Lung (tissue), 12 donors: Measurements from ENCODE around the gene SERF2. TPM values are rescaled to one million over a fixed set of nuclear protein-coding genes. Genes with fewer than 3 reads are reported as not detected.

Experiments used
- ATAC-seq: fragments of 200-7000 bp; cut with Tn5 transposase; one replicate; pipeline ENCODE4 v1.9.1; 2020; ENCODE audit warnings: moderate number of reproducible peaks; ENCODE audit not compliant: insufficient read depth, low FRiP score
- DNase-seq, 3 donors: peaks; one replicate each; pipeline ENCODE4 v3.0.0-alpha.2; 2013 to 2017
- H3K27ac ChIP-seq, 2 donors: one replicate each; pipeline ENCODE4 v1.5.1; 2013; ENCODE audit warnings: mild to moderate bottlenecking in 2 of 2, moderate library complexity in 2 of 2, control low read depth in 1 of 2, inconsistent platforms in 1 of 2, low read depth in 1 of 2, low read length in 1 of 2
- H3K27me3 ChIP-seq, 3 donors: one replicate each; pipeline ENCODE4 v1.5.1; 2013; ENCODE audit warnings: low read length in 2 of 3; ENCODE audit not compliant: control insufficient read depth in 3 of 3, insufficient read depth in 3 of 3
- H3K36me3 ChIP-seq, 4 donors: one replicate each; pipeline ENCODE4 v1.5.1; 2013; ENCODE audit warnings: low read length in 4 of 4, mild to moderate bottlenecking in 1 of 4, moderate library complexity in 1 of 4; ENCODE audit not compliant: control insufficient read depth in 4 of 4, insufficient read depth in 4 of 4
- H3K4me1 ChIP-seq, 5 donors: one replicate each; pipeline ENCODE4 v1.5.1; 2013; ENCODE audit warnings: low read length in 5 of 5, mild to moderate bottlenecking in 2 of 5, moderate library complexity in 1 of 5; ENCODE audit not compliant: control insufficient read depth in 5 of 5, insufficient read depth in 5 of 5
- H3K4me3 ChIP-seq: one replicate; pipeline ENCODE4 v1.5.1; 2013; ENCODE audit warnings: mild to moderate bottlenecking, control low read depth, moderate library complexity
- H3K9ac ChIP-seq, 2 donors: one replicate each; pipeline ENCODE4 v1.5.1; 2013; ENCODE audit warnings: low read length in 2 of 2, control low read depth in 1 of 2; ENCODE audit not compliant: insufficient read depth in 1 of 2
- H3K9me3 ChIP-seq, 4 donors: one replicate each; pipeline ENCODE4 v1.5.1; 2013; ENCODE audit warnings: low read length in 3 of 4, mild to moderate bottlenecking in 1 of 4, moderate library complexity in 1 of 4; ENCODE audit not compliant: control insufficient read depth in 4 of 4, insufficient read depth in 3 of 4
- WGBS, 2 donors: extraction: QIAGEN DNeasy Blood & Tissue Kit; methylation state at CpG; one replicate each; pipeline ENCODE4 v1.1.7; 2013; 5-methylcytosine and 5-hydroxymethylcytosine counted together
- polyA plus RNA-seq, 2 donors: library from polyadenylated mRNA; stranded (reverse); fragments of 200-250 nt; gene quantifications; one replicate each; pipeline ENCODE4 v1.2.1, GENCODE V29; 2013
- total RNA-seq, 2 donors: library from RNA; depleted of rRNA in 1 of 2; stranded (reverse); fragments of >200 nt in 1 of 2; gene quantifications; one replicate each; pipeline ENCODE4 v1.2.1, GENCODE V29; 2014 to 2021
- TF ChIP-seq, protein P1 (sequence below): IDR thresholded peaks from 2 replicates; pipeline ENCODE4 v1.5.1; 2012; ENCODE audit warnings: mild to moderate bottlenecking; ENCODE audit errors: control extremely low read depth, extremely low read depth
- donor health status: control.
- donor health status: control.
- donor health status: Bipolar disorder and iron deficiency.
- donor health status: healthy.
- donor health status: DM: yes; HTN: yes; CAD: no.

Gene SERF2
- total and polyA plus RNA-seq, 4 donors: 334 to 3,331 (median 1,515) TPM

DNA sequence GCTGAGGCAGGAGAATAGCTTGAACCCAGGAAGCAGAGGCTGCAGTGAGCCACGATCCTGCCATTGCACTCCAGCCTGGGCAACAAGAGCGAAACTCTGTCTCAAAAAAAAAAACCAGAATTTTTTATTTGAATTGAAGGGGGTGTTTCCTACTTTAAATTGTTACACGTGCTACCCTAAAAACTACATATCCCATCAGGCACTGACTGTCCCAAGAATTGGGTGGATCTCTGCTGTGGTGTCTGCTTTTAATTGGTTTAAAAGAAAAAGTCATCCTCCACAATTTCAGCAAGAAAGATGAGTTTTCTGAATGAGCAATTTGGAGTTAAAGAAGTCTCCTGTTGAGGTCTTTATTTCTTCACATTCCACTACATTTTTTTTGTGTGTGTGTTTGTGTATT, 43.7 kb upstream of the SERF2 start:
- WGBS, 2 donors: 58 to 61% methylated on average over 3 of the region's 3 CpGs
- no peak for ATAC-seq
- H3K36me3 ChIP-seq: peaks cover 0 to 4% (median 2%) of the 10 kb centered on the region in 4 donors
- H3K27me3 ChIP-seq: no peaks in the 10 kb centered on the region
- no peaks in the 10 kb centered on the region for H3K9me3 ChIP-seq
- H3K4me3 ChIP-seq: no peak overlapping the region
- DNase-seq: peak in 2 of 3 donors; percentile 10 to 13
- H3K27ac ChIP-seq: no peak overlapping the region
- peaks cover 0 to 20% (median 8%) of the 10 kb centered on the region in 5 donors for H3K4me1 ChIP-seq
- TF ChIP-seq, protein P1, sequence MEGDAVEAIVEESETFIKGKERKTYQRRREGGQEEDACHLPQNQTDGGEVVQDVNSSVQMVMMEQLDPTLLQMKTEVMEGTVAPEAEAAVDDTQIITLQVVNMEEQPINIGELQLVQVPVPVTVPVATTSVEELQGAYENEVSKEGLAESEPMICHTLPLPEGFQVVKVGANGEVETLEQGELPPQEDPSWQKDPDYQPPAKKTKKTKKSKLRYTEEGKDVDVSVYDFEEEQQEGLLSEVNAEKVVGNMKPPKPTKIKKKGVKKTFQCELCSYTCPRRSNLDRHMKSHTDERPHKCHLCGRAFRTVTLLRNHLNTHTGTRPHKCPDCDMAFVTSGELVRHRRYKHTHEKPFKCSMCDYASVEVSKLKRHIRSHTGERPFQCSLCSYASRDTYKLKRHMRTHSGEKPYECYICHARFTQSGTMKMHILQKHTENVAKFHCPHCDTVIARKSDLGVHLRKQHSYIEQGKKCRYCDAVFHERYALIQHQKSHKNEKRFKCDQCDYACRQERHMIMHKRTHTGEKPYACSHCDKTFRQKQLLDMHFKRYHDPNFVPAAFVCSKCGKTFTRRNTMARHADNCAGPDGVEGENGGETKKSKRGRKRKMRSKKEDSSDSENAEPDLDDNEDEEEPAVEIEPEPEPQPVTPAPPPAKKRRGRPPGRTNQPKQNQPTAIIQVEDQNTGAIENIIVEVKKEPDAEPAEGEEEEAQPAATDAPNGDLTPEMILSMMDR: no peak
- no peak overlapping the region for H3K9ac ChIP-seq

DNA sequence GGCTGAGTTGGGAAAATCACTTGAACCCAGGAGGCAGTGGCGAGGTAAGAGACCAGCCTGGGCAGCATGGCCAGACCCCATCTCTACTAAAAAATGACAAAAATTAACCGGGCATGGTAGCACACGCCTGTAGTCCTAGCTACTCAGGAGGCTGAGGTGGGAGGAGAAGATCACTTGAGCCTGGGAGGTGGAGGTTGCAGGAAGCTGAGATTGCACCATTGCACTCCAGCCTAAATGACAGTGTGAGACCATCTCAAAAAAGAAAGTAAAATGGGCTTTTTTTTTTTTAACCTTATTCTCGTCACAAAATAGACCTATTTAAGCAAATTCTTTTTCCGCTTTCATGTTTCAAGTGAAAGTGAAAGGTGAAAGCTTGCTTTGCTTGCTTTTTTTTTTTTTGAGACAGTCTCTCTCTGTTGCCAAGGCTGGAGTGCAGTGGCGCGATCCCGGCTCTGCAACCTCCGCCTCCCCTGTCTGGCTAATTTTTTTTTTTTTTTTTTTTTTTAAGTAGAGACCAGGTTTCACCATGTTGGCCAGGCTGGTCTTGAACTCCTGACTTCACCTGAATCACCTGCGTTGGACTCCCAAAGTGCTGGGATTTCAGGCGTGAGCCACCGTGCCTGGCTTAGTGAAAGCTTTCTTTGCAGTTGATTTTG, 42.3 kb upstream of the SERF2 start:
- peaks cover 0 to 12% (median 9%) of the 10 kb centered on the region in 4 donors for H3K36me3 ChIP-seq
- WGBS, 2 donors: 37 to 68% methylated on average over 12 of the region's 12 CpGs
- ATAC-seq (no peak), DNase-seq (peak in 2 of 3 donors; percentile 14 to 22)
- TF ChIP-seq, protein P1: no peak
- H3K9ac ChIP-seq: no peak overlapping the region
- H3K27me3 ChIP-seq: no peaks in the 10 kb centered on the region
- H3K4me1 ChIP-seq: peaks cover 0 to 20% (median 8%) of the 10 kb centered on the region in 5 donors
- no peak overlapping the region for H3K4me3 ChIP-seq
- no peak overlapping the region for H3K27ac ChIP-seq
- no peaks in the 10 kb centered on the region for H3K9me3 ChIP-seq

DNA sequence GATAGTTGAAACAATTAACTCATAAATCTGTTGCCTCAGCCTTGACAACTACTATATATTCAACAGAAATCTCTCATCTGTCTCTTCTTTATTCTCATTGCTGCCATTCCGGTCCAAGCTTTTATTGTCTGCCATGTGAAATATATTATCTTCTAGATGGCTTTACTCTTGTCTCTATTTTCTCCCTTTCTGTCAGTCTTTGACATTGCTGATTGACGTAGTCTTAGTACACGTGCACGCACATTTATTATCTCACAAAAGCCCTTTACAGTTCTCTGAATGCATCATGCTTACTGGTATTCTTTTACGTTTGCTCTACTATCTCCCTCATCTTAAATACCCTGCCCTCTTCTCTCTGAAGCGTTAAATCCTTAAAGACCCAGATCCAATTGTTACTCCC, 40.2 kb upstream of the SERF2 start:
- Histone ChIP-seq H3K4me3 (no peak overlapping the region), H3K36me3 (peaks cover 8 to 22% (median 13%) of the 10 kb centered on the region in 4 donors), H3K27me3 (no peaks in the 10 kb centered on the region), H3K27ac (no peak overlapping the region), H3K9ac (no peak overlapping the region), H3K4me1 (peaks cover 0 to 20% (median 8%) of the 10 kb centered on the region in 5 donors), H3K9me3 (no peaks in the 10 kb centered on the region)
- WGBS, 2 donors: 83 to 87% methylated on average over 6 of the region's 6 CpGs
- ATAC-seq (no peak), DNase-seq (no peak)
- TF ChIP-seq, protein P1: no peak

GRCh38 chr15:43762824-43763223, 29.3 kb upstream of the SERF2 start:
- no peaks in the 10 kb centered on the region for H3K4me1 ChIP-seq
- H3K36me3 ChIP-seq: peaks cover 22 to 49% (median 38%) of the 10 kb centered on the region in 4 donors
- no peak overlapping the region for H3K4me3 ChIP-seq
- H3K27ac ChIP-seq: no peak overlapping the region
- no peaks in the 10 kb centered on the region for H3K9me3 ChIP-seq
- H3K27me3 ChIP-seq: no peaks in the 10 kb centered on the region
- DNase-seq (no peak), ATAC-seq (no peak)
- no peak overlapping the region for H3K9ac ChIP-seq
- WGBS, 2 donors: 79 to 86% methylated on average over 6 of the region's 6 CpGs
- TF ChIP-seq, protein P1: no peak
